Activated CD8-positive, alpha-beta memory T cell treated with anti-CD3 and anti-CD28 coated beads for 36 hours (primary cell): Measurements from ENCODE around the gene CENPM. TPM values are rescaled to one million over a fixed set of nuclear protein-coding genes. Genes with fewer than 3 reads are reported as not detected.

Experiments used
- CTCF ChIA-PET: fragments of 350-600 bp; sonication (Branson Sonifier 250); formaldehyde crosslinking; loops from one replicate; lab custom pipeline; 2021; ENCODE audit warnings: antibody characterized with exemption; lab: Charles Lee
- POLR2A ChIA-PET: fragments of 350-600 bp; sonication (Branson Sonifier 250); formaldehyde crosslinking; loops from one replicate; lab custom pipeline; 2021; ENCODE audit warnings: antibody characterized with exemption; lab: Charles Lee
- total RNA-seq, 2 experiments: library from RNA; stranded (reverse); gene quantifications; one replicate each; pipeline ENCODE4 v1.2.3, GENCODE V29; 2021

The CENPM gene, protein sequence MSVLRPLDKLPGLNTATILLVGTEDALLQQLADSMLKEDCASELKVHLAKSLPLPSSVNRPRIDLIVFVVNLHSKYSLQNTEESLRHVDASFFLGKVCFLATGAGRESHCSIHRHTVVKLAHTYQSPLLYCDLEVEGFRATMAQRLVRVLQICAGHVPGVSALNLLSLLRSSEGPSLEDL
- total RNA-seq, result 10 to 100 TPM; 80.8 to 84.9 TPM

DNA sequence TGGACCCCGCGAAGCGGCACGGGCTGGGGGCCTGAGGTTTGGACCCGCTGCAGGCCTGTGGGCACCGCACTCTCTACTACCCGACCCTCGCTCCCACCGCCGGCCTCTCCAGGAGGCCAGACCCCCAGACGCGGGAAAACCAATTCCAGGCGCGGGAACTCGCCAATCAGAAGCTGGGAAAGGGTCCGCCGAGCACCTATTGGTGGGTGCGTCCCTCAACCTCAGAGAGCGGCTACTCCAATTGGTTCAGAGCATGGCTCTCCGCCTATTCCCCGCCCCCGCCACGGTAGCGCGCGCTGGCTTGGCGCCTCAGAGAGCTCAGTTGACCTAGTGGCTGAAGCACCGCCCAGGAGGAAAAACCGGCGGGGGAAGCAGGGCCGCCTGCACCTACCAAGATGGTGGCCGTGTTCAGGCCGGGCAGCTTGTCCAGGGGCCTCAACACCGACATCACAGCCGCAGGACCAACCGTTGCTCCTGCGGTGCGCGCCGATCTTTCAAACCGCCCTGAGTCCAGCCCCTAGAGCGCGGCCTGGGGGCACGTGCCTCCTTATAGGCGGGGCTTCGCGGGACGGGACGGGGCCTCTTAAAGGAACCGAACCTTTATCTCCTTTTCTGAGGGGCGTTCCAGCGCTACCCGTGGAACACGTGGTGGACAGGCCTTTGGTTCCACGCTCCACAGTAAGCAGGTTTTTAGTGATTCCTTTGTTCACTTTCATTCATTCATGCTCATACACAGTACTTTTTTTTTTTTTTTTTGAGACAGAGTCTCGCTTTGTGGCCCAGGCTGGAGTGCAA, at the start of gene CENPM:
Gene CENPM (minus strand): TSS at position 524 of the 795 bp plus-strand sequence. CDS start 76 bp downstream, at position 448.
- ChIA-PET CTCF (interaction anchor here (0.7 to 2.2 kb wide), 6 partner anchors 10 to 280 kb away, joined by 3 to 8 read pairs (median 5); partner anchors contain the start of gene NDUFA6), POLR2A (interaction anchor here (0.5 to 1.1 kb wide), 10 partner anchors 10 to 328 kb away, joined by 3 to 10 read pairs (median 4); partner anchors contain the start of genes CCDC134 and SREBF2)

DNA sequence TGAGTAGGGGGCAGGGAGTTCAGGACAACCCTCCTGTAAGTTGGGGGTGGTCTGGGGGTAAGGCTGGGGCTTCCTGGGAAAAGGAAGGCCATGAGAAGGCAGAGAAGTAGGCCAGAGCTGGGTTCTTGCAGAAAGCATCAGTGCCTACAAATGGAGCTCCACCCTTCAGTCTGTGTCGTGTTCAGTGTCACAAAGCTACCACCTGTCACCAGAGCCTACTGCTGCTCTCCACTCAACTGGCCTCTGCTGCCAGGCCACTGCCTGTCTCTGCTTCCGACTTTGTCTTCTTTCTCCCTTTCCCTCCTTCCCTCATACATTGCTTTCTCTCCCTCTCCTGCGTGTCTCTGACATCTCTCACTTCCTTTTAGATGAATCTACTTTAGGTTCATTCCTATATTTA, 48.3 kb upstream of the CENPM start:
- CTCF ChIA-PET, result interaction anchor here (0.5 to 1.0 kb wide), 2 partner anchors 37 to 183 kb away, joined by 3 to 6 read pairs; no protein-coding TSS in a partner anchor
- POLR2A ChIA-PET, result interaction anchor here (0.6 kb wide), 1 partner anchor 10 kb away, joined by 4 read pairs; no protein-coding TSS in a partner anchor

DNA sequence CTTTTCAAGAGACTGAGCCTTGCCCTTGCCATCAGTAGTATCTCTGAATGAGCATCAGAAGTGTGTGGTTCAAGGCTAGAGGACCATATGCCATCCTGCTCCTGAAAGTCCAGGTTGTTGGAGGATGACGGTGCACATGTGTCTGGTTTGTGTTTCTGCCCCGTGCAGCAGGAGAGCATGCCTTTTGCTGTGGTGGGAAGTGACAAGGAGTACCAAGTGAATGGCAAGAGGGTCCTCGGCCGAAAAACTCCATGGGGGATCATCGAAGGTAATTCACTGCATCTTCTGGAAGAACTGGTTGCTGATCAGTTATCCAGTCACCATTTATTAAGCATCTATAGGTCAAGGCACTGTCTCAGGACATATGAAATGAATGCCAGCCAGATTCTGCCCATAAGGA, 45.5 kb upstream of the CENPM start:
- POLR2A ChIA-PET, result no interaction called here
- CTCF ChIA-PET, result interaction anchor here (1.0 kb wide), 1 partner anchor 92 kb away, joined by 3 read pairs; no protein-coding TSS in a partner anchor

DNA sequence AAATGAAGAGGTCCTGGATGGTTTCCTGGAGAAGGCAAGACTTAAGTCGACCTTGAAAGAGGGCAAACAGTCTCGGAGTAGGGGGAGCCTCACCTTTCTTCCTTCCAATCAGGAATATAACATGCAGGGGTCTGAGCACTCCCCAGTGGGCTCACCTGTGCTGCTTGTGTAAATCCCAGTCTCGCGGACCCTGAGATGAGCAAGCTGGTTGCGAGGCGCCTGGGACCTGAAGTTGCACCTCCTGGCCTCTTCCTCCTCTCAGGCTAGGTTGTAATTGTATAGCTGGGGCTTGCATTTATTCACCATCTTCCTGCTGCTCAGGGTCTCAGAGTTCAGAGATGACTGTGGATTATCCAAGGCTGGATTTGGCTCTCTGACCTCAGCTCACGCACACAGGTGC, 44.2 kb upstream of the CENPM start:
- ChIA-PET POLR2A (interaction anchor here (0.6 kb wide), 1 partner anchor 47 kb away, joined by 3 read pairs; no protein-coding TSS in a partner anchor), CTCF (no interaction called here)

DNA sequence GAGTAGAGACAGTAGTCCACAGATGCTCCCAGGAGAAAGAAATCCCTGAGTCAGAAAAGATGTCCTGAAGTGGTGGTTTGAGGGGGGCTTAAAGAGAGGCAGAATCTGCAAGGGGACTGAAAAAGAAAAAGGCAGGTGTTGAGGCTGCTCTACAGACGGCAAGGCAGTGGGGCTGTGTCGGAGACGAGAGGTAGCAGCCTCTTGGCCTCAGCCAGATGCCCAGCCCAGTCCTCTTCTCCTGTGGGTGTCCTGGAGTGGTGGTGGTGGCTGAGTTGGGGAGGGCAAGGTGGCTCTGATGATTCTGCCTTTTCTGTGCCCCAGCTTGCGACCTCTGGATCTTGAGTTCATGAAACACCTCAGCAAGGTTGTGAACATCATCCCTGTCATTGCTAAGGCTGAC, 42.3 kb upstream of the CENPM start:
- CTCF ChIA-PET, result no interaction called here
- POLR2A ChIA-PET, result no interaction called here

DNA sequence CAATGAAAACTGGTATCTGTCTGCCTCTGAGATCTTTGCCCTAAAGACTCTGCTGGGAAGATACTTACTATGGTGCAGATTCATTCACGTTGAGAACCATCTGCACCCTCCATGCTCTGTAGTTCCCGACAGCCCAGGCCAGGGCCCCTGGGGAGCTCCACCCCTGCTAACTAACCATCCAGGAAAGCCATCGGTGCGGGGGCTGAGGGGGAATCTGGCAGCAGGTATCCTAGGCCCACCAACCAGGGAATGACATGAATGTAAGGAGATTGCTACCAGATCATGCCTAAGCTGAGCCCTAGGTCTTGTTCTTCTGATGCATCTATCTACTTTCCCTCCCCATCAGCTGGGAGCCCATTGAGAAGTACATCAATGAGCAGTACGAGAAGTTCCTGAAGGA, 40.3 kb upstream of the CENPM start:
- ChIA-PET CTCF (no interaction called here), POLR2A (no interaction called here)

DNA sequence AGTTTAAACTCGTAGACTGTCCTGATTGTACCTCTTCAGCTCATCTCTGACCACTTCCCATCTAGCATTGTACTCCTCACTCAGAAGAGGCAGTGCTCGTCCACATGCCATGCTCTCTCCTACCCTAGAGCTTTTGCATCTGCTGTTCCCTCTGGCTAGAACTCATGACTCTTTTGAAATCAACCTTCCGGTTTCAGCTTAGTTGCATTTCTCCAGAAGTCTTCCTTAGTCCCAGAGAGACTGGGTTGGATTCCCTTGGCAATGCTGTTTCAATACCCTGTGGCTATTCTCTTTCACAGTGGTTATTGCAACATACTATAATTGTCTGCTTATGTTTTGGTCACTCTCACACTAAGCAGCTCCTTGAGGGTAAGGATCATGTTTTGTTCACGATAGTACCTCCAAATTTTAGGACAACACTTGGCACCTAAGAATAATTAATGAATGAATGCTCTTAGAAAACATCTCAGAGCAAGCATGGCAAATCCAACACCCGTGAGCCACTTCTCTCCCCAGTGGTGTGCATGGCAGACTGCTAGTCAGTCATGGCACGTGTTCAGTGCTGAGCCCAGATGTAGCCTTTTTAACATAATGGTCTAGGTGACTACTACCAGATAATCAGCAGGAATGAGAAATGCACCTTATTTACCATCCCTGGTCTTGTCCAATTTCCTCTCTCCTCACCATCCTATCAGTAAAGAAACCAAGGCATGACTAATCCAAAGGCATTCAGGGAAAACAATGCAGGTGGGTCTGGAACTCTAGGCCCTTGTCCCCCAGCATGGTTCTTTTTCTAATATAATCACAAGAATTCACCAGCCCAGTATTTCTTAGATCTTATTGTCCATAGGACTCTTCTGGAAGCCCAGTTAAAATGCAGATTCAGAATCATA, 36.8 kb upstream of the CENPM start:
- POLR2A ChIA-PET, result no interaction called here
- CTCF ChIA-PET, result no interaction called here

DNA sequence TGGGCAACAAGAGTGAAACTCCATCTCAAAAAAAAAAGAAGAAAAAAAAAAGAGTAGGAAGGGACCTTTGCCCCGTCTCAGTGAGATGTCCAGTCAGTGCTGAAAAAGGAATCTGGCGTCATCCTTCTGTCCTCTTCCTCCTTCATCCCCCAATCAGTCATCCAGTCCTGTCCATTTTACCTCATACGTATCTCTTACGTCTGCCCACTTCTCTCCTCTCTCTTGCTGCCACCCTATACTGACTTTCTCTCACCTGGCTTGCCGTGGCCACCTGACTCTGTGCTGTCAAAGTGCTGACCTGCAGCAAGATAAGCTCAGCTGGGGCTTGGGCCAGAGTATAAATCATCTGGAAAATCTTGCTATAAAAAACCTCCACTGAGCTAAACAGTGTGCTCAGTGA, 35.9 kb upstream of the CENPM start:
- CTCF ChIA-PET, result no interaction called here
- POLR2A ChIA-PET, result no interaction called here

DNA sequence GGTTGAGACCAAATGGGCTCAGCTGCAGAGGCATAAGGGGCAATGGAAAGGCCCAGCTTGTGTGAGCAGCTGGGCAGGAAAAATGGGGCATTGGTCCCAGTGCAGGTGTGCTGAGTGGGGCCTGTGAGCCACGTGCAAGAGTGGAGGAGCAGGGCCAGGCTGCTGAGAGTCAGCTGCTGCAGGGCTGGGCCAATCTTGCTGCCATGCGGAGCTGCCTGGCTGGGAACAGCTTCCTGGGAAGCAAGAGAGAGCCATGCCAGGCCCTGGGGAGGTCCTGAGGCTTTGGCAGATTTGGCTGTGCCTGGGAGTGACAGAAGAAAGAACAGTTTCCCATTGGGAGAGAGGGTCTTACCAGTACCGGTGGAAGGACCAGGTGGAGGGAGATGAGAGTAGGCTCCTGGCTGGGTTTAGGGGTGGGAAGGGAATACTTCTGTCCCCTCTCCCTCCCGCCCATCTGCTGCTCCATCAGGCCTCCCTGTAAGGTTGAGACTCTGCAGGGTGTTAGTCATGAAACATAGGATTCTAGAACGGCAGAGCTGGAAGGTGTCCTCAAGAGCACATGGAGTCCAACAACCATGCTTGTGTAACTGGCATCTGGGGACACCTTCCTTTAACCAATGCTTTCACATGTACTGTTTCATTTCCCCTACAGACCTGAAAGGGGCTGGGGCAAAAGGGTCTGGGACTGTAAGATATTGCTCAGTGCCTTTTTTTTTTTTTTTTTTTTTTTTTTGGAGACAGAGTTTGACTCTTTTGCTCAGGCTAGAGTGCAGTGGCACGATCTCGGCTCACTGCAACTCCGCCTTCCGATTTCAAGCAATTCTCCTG, 32.7 kb upstream of the CENPM start:
- ChIA-PET POLR2A (no interaction called here), CTCF (no interaction called here)

DNA sequence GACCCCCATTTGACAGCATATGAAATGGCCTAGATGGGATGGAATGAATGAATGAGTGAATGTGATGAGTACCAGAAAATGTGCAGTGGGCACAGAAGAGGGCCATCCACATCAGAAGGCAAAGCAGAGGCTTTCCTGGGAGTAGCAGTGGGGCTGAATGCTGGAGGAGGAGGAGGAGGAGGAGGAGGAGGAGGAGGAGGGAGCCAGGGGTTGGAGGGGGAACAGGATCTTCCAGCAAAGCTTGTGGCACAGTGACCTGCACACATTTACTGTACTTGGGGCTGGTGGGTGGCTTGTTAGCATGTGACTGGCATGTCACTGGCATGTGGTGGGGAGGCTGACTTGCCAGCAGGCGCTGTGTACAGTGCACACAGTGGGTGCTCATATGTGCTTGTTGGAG, 31.8 kb upstream of the CENPM start:
- POLR2A ChIA-PET, result no interaction called here
- CTCF ChIA-PET, result no interaction called here

DNA sequence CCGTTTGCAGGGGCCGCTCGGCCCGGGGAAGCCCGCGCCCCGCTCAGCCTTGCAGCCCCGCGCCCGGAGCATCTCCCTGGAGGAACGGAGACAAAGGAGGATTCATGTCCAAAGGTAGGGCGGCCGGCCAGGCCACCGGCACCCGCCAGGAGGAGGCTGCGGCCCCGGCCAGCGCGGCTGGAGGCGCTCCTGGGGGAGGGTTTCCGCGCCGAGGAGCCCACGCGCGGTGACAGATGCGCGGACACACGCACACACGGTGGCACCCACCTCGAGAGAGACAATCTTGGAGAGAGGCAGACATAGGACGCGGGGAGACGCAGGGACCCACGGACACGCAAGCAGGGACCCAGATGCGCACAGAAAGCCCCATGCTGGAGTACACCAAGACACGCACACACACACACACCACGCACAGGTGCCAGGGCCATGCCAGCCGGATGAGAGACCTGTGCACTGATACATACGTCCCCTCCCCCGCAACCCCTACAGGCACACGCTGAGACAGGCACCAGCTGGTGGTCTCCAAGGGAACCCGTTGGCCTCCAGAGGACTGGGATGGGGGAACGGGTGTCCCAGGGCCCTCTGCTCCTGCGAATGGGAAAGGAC, 30.1 kb upstream of the CENPM start:
- CTCF ChIA-PET, result interaction anchor here (1.4 kb wide), 1 partner anchor 10 kb away, joined by 4 read pairs; no protein-coding TSS in a partner anchor
- POLR2A ChIA-PET, result interaction anchor here (1.1 kb wide), 1 partner anchor 103 kb away, joined by 3 read pairs; the partner anchor contains the start of gene SMDT1

DNA sequence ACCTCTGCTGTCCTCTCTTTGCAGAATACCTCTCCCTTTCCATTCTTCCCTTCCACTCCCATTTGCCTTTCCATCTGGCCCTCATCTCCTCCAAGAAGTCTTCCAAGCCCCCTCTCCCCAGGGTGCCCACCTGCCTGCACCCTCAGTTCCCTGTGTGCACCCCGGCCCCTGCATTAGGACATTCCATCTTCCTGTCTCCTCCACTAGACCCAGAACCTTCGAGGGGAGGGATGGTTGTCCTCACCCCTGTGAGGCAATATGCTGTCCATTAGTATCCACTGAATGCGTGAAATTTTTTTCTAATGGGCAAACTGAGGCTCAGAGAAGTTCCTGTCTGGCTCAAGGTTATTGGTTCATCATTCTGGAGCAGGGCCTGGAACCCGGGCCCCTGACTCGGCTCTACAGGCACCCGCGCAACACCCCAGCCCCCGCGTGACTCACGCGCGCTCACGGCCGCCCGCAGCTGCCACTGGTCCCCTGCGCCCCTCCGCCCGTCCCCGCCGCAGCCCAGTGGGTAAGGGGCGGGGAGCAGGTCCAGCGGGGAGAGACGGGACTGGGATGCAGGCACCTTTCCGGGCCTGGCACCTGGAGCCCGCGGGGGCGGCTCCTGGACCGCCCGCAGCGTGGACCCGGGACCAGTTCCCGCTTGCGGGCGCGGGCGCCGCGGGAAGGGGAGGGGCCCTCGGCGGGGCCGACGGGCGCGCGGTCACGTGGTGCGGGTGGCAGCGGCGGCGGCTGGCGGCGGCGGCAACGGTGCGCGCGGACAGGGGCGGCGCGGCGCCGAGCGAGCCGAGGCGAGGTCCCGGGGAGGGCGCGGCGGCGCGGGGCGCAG, 29.3 kb upstream of the CENPM start:
- POLR2A ChIA-PET, result interaction anchor here (0.6 to 1.1 kb wide), 2 partner anchors 14 to 104 kb away, joined by 3 read pairs; partner anchors contain the start of gene SMDT1
- CTCF ChIA-PET, result no interaction called here

DNA sequence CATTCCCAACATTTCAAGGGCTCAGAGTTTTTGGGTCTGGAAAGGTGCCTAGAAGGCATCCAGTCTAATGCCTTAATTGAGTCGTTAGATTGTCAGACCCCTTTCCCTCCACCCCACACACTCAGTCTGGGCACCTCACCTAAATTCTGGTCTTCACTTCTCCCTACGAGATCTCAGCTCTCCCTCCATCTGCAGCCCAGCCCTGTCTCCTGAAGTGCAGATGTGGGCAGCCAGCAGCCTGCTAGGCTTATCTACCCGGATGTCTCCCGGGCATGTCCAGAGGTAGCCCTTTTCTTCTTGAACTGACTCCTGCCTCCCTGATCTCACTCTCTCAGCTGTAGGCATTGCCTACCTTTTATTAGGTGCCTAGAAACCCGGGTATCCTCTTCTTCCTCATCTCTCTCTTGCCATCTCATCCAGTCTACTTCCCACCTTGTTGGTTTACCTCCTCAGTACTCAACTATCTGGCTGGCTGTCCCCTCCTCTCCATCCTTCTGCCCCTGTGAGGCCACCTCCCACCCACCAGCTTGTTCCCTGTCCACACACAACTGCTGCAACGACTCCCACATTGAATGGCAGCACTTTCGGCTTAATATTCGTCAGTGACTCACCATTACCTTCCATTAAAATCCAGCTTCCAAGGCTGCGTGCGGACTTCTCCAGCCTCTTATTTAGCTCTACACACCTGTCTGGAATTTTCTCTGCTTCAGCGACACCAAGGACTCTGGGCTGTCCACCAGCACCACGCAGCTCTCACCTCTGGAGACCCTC, 28.5 kb upstream of the CENPM start:
- ChIA-PET CTCF (no interaction called here), POLR2A (interaction anchor here (0.6 kb wide), 1 partner anchor 13 kb away, joined by 3 read pairs; no protein-coding TSS in a partner anchor)

DNA sequence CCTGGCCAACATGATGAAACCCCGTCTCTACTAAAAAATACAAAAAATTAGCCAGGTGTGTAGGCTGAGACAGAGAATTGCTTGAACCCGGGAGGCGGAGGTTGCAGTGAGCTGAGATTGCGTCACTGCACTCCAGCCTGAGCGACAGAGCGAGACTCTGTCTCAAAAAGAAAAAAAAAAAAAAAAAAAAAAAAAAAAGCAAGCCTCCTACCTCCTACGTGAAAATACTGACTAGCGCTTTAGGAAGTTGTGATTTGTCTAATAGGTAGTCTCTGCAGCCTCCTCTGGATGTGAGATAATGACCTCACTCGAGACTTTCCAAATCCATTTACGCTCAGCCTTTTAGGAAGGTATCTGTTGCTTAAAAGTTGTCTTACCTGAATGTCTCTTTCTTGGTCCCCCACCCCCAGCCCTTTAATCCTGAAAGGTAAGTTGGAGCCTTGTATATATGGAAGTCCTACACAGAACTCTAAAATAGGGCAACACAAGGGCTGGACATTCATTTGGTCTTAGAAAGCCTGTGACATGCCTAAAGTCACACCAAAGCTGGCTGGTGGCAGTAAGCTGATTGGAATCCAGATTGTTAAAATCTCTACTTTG, 27.8 kb upstream of the CENPM start:
- POLR2A ChIA-PET, result interaction anchor here (0.6 to 0.7 kb wide), 2 partner anchors 24 to 354 kb away, joined by 3 to 6 read pairs; partner anchors contain the start of genes DESI1 and WBP2NL
- CTCF ChIA-PET, result interaction anchor here (0.7 kb wide), 1 partner anchor 164 kb away, joined by 3 read pairs; no protein-coding TSS in a partner anchor

DNA sequence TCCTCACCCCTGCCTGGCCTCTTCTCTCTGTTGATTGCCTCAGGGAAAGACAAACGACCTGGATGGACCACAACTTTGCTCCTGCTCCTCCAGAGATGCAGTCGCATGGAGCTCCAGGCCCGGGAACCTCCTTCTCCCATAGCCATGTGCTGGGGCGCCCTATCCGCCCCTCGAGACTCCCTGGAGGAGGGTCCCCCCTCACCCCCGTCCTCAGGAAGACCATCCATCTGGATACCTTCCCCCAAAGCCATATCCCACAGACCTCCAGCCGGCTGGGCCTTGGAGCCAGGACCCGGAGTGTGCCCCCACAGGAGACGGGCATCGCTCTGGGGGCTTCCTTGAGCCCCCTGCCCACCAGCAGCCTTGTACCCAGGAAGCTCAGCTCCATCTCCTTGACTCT, 24.5 kb upstream of the CENPM start:
- POLR2A ChIA-PET, result no interaction called here
- CTCF ChIA-PET, result interaction anchor here (1.0 kb wide), 1 partner anchor 31 kb away, joined by 3 read pairs; no protein-coding TSS in a partner anchor

DNA sequence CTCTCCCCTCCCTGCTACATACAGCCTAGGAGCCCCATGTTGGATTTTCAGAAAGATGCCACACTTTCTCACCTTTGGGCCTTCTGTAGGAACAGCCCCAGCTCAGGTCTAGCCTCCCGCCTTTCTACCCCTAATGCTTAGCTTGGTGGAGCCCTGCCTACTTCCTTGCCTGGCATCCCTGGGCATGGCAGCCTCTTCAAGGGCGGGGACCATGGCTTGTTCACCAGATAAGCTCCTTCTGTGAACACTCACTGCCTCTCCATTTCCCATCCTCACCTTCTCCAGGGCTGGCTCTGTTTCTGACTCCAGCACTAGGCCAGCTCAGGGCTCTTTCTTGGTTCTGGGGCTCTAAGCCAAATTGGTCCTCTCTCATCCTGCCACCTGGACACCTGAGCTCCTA, 23.6 kb upstream of the CENPM start:
- ChIA-PET POLR2A (no interaction called here), CTCF (interaction anchor here (1.0 kb wide), 1 partner anchor 30 kb away, joined by 3 read pairs; no protein-coding TSS in a partner anchor)
